ENCODE results near the gene PEAR1. TPM values are rescaled to one million over a fixed set of nuclear protein-coding genes. Genes with fewer than 3 reads are reported as not detected.

PEAR1 gene
- total RNA-seq, 1 experiment from 2014 or later = 0.39 TPM

DNA sequence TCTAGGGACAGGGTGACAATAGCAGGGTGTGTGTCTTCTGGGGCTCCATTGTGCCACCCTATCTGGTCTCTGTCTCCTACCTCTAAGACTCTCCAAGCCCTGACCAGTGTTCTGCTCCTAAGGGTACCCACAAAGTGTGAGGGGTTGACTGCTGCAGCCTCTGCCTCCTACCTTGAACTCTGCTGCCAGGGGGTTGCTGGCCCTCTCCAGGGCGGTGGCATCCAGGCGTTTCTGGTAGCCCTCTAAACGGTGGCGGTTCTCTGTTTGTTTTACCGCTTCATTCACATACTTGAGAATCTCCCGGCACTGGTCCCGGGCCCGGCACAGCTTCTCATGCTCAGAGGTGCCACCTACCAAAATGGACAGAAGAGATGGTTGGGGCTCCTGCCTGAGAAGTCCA lies 51.3 kb downstream of the PEAR1 start:
- H3K23ac ChIP-seq (ENCODE audit: insufficient read length, low read depth, low read length) = no peak overlapping the region
- H3K4me1 ChIP-seq (ENCODE audit: insufficient read depth, low read length) = no peaks in the 10 kb centered on the region
- no peak overlapping the region for H3K9ac ChIP-seq (ENCODE audit: extremely low read depth, insufficient read length, low read length)
- H3K18ac ChIP-seq (ENCODE audit: insufficient read length, low read depth, low read length) = no peak overlapping the region
- no peaks in the 10 kb centered on the region; the same call in none of the 2 replicates for H3K27me3 Mint-ChIP-seq (ENCODE audit: low read depth)
- H3K9me3 ChIP-seq (ENCODE audit: control insufficient read depth, low read depth, low read length) = no peaks in the 10 kb centered on the region
- no peak overlapping the region for H2BK20ac ChIP-seq (ENCODE audit: low read depth, low read length, poor library complexity, severe bottlenecking)
- H3K27ac ChIP-seq (ENCODE audit: insufficient read length, low read depth, low read length) = no peak overlapping the region
- no peak overlapping the region for H3K4me3 Mint-ChIP-seq
- no peak for DNase-seq
- no peak overlapping the region for H3K14ac ChIP-seq (ENCODE audit: insufficient read depth, low read length)
- H2AFZ ChIP-seq (ENCODE audit: low read length) = no peak overlapping the region
- H3K4ac ChIP-seq (ENCODE audit: low read depth, low read length) = no peak overlapping the region
- H2BK120ac ChIP-seq (ENCODE audit: low read depth, low read length, poor library complexity, severe bottlenecking) = no peak overlapping the region
- H2BK12ac ChIP-seq (ENCODE audit: insufficient read length, low read depth, low read length) = no peak overlapping the region
- TF ChIP-seq, protein P1, sequence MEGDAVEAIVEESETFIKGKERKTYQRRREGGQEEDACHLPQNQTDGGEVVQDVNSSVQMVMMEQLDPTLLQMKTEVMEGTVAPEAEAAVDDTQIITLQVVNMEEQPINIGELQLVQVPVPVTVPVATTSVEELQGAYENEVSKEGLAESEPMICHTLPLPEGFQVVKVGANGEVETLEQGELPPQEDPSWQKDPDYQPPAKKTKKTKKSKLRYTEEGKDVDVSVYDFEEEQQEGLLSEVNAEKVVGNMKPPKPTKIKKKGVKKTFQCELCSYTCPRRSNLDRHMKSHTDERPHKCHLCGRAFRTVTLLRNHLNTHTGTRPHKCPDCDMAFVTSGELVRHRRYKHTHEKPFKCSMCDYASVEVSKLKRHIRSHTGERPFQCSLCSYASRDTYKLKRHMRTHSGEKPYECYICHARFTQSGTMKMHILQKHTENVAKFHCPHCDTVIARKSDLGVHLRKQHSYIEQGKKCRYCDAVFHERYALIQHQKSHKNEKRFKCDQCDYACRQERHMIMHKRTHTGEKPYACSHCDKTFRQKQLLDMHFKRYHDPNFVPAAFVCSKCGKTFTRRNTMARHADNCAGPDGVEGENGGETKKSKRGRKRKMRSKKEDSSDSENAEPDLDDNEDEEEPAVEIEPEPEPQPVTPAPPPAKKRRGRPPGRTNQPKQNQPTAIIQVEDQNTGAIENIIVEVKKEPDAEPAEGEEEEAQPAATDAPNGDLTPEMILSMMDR (conservative IDR thresholded peaks at IDR 0.05) = no peak
- no peak overlapping the region for H3T11ph ChIP-seq (ENCODE audit: low read length)
- H3K23me2 ChIP-seq (ENCODE audit: insufficient read length, low read depth, low read length, poor library complexity, severe bottlenecking) = no peaks in the 10 kb centered on the region
- H3K4me2 ChIP-seq (ENCODE audit: insufficient read depth, insufficient read length, low read length) = no peak overlapping the region
- peaks cover 53 to 97% (median 91%) of the 10 kb centered on the region in 3 experiments for H3K36me3 Mint-ChIP-seq (ENCODE audit: insufficient read depth in 1 of 3, low read depth in 3 of 3)
- H3K56ac ChIP-seq (ENCODE audit: insufficient read length, low read depth, low read length) = no peak overlapping the region
- no peak overlapping the region for H4K5ac ChIP-seq (ENCODE audit: insufficient read length, low read depth, low read length)
- no peak overlapping the region for H2BK15ac ChIP-seq (ENCODE audit: low read depth, low read length)
- no peaks in the 10 kb centered on the region for H4K20me1 ChIP-seq (ENCODE audit: control insufficient read depth, insufficient read depth, insufficient read length)
- H3K4me1 Mint-ChIP-seq = peaks cover 3 to 4% of the 10 kb centered on the region in 2 experiments; a peak in 3 of 4 replicates
- H3K79me1 ChIP-seq (ENCODE audit: insufficient read depth, low read depth, low read length, poor library complexity, severe bottlenecking) = no peaks in the 10 kb centered on the region
- H2AK5ac ChIP-seq (ENCODE audit: insufficient read length, low read length) = no peak overlapping the region
- H4K8ac ChIP-seq (replicated peaks; ENCODE audit: insufficient read length, low read depth, low read length) = no peak overlapping the region
- H3K27ac Mint-ChIP-seq = no peak overlapping the region; a peak in 1 of 7 replicates
- no peak overlapping the region for H4K91ac ChIP-seq (ENCODE audit: insufficient read length, low read depth, low read length)
- H3K27me3 ChIP-seq (ENCODE audit: insufficient read depth, low read length) = no peaks in the 10 kb centered on the region
- no peaks in the 10 kb centered on the region for H3K79me2 ChIP-seq (ENCODE audit: insufficient read depth, low read length)
- no peak overlapping the region for H2BK5ac ChIP-seq (ENCODE audit: insufficient read length, low read length)
- H3K9me3 Mint-ChIP-seq = no peaks in the 10 kb centered on the region
- WGBS (ENCODE audit: extremely low coverage, insufficient read length, low lambda C conversion rate) = no CpG with 5 or more reads among the region's 8 CpGs
